Measurements from ENCODE around the gene MEGF11. TPM values are rescaled to one million over a fixed set of nuclear protein-coding genes. Genes with fewer than 3 reads are reported as not detected.
A peak's percentile ranks its signal among the peaks of the same experiment; 100 is the strongest.

MEGF11 gene
- total RNA-seq, 4 donors from 2014 or later = not detected

DNA sequence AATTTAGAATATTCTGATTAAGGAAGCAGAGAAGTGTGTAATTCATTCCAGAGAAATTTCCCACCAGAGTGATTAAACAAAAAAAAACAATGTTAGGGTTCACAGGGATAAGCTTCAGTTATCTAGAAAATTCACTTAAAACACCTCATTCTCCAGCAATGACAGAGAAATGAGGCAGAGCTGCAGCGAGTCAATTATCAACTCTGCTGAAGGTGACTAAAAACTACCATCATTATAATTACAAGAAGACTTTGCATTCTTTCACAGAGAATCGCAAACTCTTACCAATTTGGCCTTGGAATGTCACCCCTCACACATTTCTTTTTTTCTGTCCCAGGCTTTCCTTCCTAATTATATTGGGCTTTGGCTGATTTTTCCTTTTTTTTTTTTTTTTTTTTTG, 267.1 kb downstream of the MEGF11 start:
- no peak for DNase-seq
- H3K9me3 ChIP-seq = no peaks in the 10 kb centered on the region
- H3K27me3 ChIP-seq = peaks cover 0 to 86% (median 8%) of the 10 kb centered on the region in 4 donors
- no peak overlapping the region for H3K27ac ChIP-seq
- TF ChIP-seq, protein P1, sequence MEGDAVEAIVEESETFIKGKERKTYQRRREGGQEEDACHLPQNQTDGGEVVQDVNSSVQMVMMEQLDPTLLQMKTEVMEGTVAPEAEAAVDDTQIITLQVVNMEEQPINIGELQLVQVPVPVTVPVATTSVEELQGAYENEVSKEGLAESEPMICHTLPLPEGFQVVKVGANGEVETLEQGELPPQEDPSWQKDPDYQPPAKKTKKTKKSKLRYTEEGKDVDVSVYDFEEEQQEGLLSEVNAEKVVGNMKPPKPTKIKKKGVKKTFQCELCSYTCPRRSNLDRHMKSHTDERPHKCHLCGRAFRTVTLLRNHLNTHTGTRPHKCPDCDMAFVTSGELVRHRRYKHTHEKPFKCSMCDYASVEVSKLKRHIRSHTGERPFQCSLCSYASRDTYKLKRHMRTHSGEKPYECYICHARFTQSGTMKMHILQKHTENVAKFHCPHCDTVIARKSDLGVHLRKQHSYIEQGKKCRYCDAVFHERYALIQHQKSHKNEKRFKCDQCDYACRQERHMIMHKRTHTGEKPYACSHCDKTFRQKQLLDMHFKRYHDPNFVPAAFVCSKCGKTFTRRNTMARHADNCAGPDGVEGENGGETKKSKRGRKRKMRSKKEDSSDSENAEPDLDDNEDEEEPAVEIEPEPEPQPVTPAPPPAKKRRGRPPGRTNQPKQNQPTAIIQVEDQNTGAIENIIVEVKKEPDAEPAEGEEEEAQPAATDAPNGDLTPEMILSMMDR (IDR thresholded peaks at IDR 0.05) = no peak
- no peak for TF ChIP-seq POLR2A (IDR thresholded peaks at IDR 0.05)
- intact Hi-C loops (cut with DNase I) = no loop called here
- WGBS, 2 donors = 46 to 51% methylated on average over 2 of the region's 2 CpGs
- no peaks in the 10 kb centered on the region for H3K36me3 ChIP-seq
- no peak overlapping the region for H3K4me3 ChIP-seq
- H3K4me1 ChIP-seq = peaks cover 7 to 12% (median 7%) of the 10 kb centered on the region in 3 donors

DNA sequence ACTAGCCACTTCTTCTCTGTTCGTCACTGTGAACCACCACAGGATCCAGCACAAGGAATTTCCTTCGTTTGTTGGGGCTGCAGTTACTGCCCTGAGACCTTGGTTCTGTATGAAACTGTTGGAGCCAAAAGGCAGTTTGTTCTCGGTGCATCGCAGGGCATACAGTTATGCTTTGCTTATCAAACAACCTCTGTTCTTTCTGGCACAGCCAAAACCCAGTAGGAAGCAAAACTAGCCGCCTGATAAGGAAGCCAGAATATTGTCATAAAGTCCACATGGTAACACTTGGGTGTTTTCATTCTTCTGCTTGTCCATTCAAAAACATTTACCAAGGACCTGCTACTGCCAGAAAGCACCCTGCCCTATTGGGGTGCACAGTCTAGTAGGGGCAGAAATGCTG, 268.2 kb downstream of the MEGF11 start:
- Histone ChIP-seq H3K9me3 (no peaks in the 10 kb centered on the region), H3K4me1 (peaks cover 7 to 12% (median 7%) of the 10 kb centered on the region in 3 donors), H3K36me3 (no peaks in the 10 kb centered on the region), H3K27ac (no peak overlapping the region), H3K4me3 (no peak overlapping the region), H3K27me3 (peaks cover 0 to 88% (median 8%) of the 10 kb centered on the region in 4 donors)
- DNase-seq = no peak
- intact Hi-C loops (cut with DNase I) = no loop called here
- 64 to 69% methylated on average over 5 of the region's 5 CpGs for WGBS, 2 donors
- TF ChIP-seq, protein P1 (IDR thresholded peaks at IDR 0.05) = no peak
- no peak for TF ChIP-seq POLR2A (IDR thresholded peaks at IDR 0.05)

DNA sequence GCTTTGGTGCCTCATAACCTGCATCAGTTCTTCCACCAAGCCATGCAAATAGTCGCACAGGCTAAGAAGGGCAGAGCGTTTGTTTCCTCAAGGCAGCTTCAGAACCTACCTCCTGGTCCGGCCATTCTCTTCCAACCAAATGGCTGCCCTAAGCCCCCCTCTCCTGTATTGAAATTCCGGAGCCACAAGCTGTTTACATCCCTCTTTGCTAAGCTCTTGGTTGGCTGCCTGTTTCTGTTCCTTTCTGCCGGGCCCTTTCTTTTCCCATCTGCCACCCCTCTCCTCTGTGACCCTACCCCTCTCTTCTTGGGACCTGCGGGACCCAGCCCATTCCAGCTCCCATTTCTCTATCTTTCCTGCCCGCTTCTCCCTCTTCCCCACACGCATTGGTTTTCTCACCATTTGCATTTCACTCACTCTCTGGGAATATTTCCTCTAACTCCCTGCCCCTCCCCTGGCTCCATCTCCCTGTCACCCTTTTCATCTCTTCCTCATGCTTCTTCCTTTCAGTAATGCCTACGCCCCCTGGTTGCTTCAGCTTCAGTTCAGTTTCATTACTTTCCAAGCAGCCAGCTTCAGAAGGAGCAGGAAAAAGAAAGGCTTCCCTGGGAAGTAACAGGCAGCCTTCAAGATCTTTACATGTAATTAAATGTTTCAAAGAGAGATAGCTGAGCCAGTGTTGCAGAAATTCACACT, 270.8 kb downstream of the MEGF11 start:
- WGBS, 2 donors = 23 to 25% methylated on average over 9 of the region's 9 CpGs
- H3K27ac ChIP-seq = no peak overlapping the region
- intact Hi-C loops (cut with DNase I) = no loop called here
- H3K36me3 ChIP-seq = no peaks in the 10 kb centered on the region
- peaks cover 0 to 68% (median 8%) of the 10 kb centered on the region in 4 donors for H3K27me3 ChIP-seq
- DNase-seq = no peak
- no peak for TF ChIP-seq POLR2A (IDR thresholded peaks at IDR 0.05)
- peaks cover 7 to 12% (median 7%) of the 10 kb centered on the region in 3 donors for H3K4me1 ChIP-seq
- H3K4me3 ChIP-seq = no peak overlapping the region
- H3K9me3 ChIP-seq = no peaks in the 10 kb centered on the region

DNA sequence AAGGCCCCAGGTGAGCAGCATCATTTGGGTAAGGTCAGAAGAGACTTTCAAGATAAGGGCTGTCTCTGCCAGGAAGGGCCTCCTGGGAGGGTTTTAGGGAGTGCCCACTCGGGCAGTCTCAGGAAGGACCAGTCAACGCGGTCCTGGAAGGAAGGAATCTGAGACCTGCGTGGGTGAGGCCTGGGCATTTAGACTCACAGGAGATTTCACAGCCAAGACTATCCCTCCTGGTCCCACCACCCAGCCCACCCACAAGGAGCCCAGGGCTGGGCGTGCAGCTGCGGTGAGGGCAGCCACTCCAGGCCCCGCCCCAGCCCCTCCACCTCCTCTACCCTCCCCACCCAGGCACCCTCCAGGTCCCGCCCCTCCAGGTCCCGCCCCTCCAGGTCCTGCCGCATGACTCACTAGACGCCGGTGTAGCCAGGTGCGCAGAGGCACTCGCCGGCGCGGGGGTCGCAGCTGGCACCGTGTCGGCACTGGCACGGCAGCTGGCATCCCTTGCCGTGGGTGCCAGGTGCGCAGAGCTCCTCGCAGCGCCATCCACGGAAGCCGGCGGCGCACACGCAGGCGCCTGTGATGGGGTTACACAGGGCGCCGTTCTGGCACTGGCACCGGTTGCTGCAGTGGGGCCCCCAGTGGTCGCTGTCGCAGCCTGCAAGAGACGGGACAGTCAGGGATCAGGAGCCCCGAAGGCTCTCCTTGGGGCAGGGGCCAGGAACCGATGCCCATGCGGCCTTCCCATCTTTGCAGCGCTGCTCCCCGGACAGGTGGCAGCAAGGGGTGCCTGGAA, 271.5 kb downstream of the MEGF11 start:
- 8% methylated on average over 15 of the region's 42 CpGs; no CpG with 5 or more reads in 1 of the 2 donors for WGBS, 2 donors
- no peaks in the 10 kb centered on the region for H3K9me3 ChIP-seq
- intact Hi-C loops (cut with DNase I) = no loop called here
- no peak overlapping the region for H3K27ac ChIP-seq
- H3K4me1 ChIP-seq = peaks cover 7 to 12% (median 7%) of the 10 kb centered on the region in 3 donors
- TF ChIP-seq, protein P1 (IDR thresholded peaks at IDR 0.05) = no peak
- no peak for TF ChIP-seq POLR2A (IDR thresholded peaks at IDR 0.05)
- DNase-seq = no peak
- H3K36me3 ChIP-seq = no peaks in the 10 kb centered on the region
- H3K4me3 ChIP-seq = peak overlapping the region in 2 of 4 donors; percentile 18 to 55
- H3K27me3 ChIP-seq = peaks cover 0 to 61% (median 8%) of the 10 kb centered on the region in 4 donors

DNA sequence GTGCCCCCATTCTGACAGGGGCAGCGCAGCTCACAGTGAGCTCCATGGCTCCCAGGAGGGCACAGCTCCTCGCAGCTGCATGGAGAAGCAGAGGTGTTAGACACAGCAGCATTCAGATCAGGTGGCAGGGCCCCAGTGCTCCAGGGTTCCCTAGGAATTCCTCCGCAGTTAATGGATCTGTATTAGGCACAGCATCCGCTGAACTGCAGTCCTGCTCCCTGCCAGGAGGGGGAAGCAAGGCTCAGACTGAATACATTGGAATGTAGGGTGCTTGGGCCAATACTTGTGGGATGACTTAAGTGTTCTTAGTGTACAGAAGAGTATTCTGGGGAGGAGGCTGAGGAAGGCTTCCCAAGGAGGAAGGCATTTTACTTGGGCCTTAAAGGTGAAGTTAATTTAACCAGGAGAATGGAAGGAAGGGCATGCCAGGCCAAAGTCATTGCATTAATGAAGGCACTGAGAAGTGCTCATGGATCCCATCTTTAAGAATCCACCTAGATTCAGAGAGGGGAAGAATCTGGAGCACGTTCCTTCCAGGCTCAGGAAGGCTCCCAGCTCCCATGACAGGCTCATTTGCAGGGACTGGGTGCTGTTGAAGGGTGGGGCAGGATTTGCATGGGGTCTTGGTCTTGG, 272.6 kb downstream of the MEGF11 start:
- DNase-seq = no peak
- Histone ChIP-seq H3K4me3 (no peak overlapping the region), H3K36me3 (no peaks in the 10 kb centered on the region), H3K27ac (no peak overlapping the region), H3K4me1 (peaks cover 7 to 12% (median 7%) of the 10 kb centered on the region in 3 donors), H3K9me3 (no peaks in the 10 kb centered on the region), H3K27me3 (peaks cover 0 to 53% (median 8%) of the 10 kb centered on the region in 4 donors)
- intact Hi-C loops (cut with DNase I) = no loop called here
- TF ChIP-seq POLR2A (IDR thresholded peaks at IDR 0.05) = no peak
- TF ChIP-seq, protein P1 (IDR thresholded peaks at IDR 0.05) = peak; percentile 30 to 82 (median 69)
- WGBS, 2 donors = 29% methylated on average over 2 of the region's 5 CpGs; no CpG with 5 or more reads in 1 of the 2 donors
